Keratinocyte (primary cell): ENCODE results near the gene PRKAG2. TPM values are rescaled to one million over a fixed set of nuclear protein-coding genes. Genes with fewer than 3 reads are reported as not detected.

Source experiments
- DNase-seq: peaks from one replicate; pipeline ENCODE4 v3.0.0-alpha.2; 2011; ENCODE audit warnings: low read depth, missing footprints, low spot score
- FAIRE-seq: peaks from 2 replicates; lab custom pipeline; 2011; peaks lifted over from hg19 to GRCh38; lab: Jason Lieb, UNC
- H2AFZ ChIP-seq: 2 replicates; pipeline ENCODE4 v1.6.0; 2012; ENCODE audit warnings: low read length, control low read depth, inconsistent platforms; ENCODE audit not compliant: control insufficient read depth
- H3K27ac ChIP-seq: 2 replicates; pipeline ENCODE4 v1.5.1; 2011; ENCODE audit warnings: low read length; ENCODE audit not compliant: control insufficient read depth, insufficient read depth
- H3K27me3 ChIP-seq: 3 replicates; pipeline ENCODE4 v1.6.0; 2011; ENCODE audit warnings: low read length; ENCODE audit not compliant: control insufficient read depth, insufficient read depth; ENCODE audit errors: extremely low read depth
- H3K36me3 ChIP-seq, 2 experiments: 2 replicates in 1 of 2; 3 replicates in 1 of 2; pipeline ENCODE4 v1.5.1; 2011; ENCODE audit warnings: low read length in 2 of 2, mild to moderate bottlenecking in 1 of 2; ENCODE audit not compliant: control insufficient read depth in 2 of 2, insufficient read depth in 2 of 2; ENCODE audit errors: extremely low read depth in 1 of 2
- H3K4me1 ChIP-seq: 3 replicates; pipeline ENCODE4 v1.5.1; 2011; ENCODE audit warnings: low read length; ENCODE audit not compliant: control insufficient read depth, insufficient read depth; ENCODE audit errors: extremely low read depth
- H3K4me2 ChIP-seq: 3 replicates; pipeline ENCODE4 v1.6.0; 2011; ENCODE audit warnings: low read depth, low read length; ENCODE audit not compliant: control insufficient read depth, insufficient read depth; ENCODE audit errors: extremely low read depth
- H3K4me3 ChIP-seq, 3 experiments: fragments of 200-600 bp in 1 of 3; sonication (generic) in 1 of 3; 2 replicates in 2 of 3; 3 replicates in 1 of 3; pipeline ENCODE4 v1.5.1; 2011 to 2016; ENCODE audit warnings: low read length in 3 of 3, mild to moderate bottlenecking in 3 of 3, control low read depth in 2 of 3, inconsistent platforms in 1 of 3, low read depth in 1 of 3, mixed read lengths in 1 of 3, mixed run types in 1 of 3, moderate library complexity in 1 of 3; ENCODE audit not compliant: control insufficient read depth in 2 of 3, insufficient read depth in 2 of 3; ENCODE audit errors: extremely low read depth in 1 of 3
- H3K79me2 ChIP-seq: 2 replicates; pipeline ENCODE4 v1.6.0; 2012; ENCODE audit warnings: low read length; ENCODE audit not compliant: control insufficient read depth, insufficient read depth
- H3K9ac ChIP-seq: 3 replicates; pipeline ENCODE4 v1.6.0; 2011; ENCODE audit warnings: low read length; ENCODE audit not compliant: control insufficient read depth, insufficient read depth; ENCODE audit errors: extremely low read depth
- H3K9me1 ChIP-seq: 3 replicates; pipeline ENCODE4 v1.6.0; 2011; ENCODE audit warnings: low read length; ENCODE audit not compliant: control insufficient read depth, insufficient read depth; ENCODE audit errors: extremely low read depth
- H3K9me3 ChIP-seq: 2 replicates; pipeline ENCODE4 v1.5.1; 2012; ENCODE audit warnings: low read depth, low read length; ENCODE audit not compliant: control insufficient read depth
- H4K20me1 ChIP-seq: 3 replicates; pipeline ENCODE4 v1.6.0; 2011; ENCODE audit warnings: low read length; ENCODE audit not compliant: control insufficient read depth, insufficient read depth; ENCODE audit errors: extremely low read depth
- EZH2 ChIP-seq: IDR thresholded peaks from one replicate; pipeline ENCODE4 v1.6.1; 2012; ENCODE audit warnings: inconsistent platforms, mild to moderate bottlenecking, low read length, moderate library complexity
- dilution Hi-C: fragments of 300-500 bp; cut with MboI; formaldehyde crosslinking; loops from one replicate; pipeline ENCODE4 v1.7.0; 2020; ENCODE audit warnings: low sequenced_read_pairs; ENCODE audit not compliant: extremely low pct_ligation_motif_present
- polyA plus RNA-seq, 5 experiments: library from polyadenylated mRNA; depleted of rRNA in 3 of 5; stranded (reverse) in 3 of 5; stranded (forward) in 1 of 5; unstranded in 1 of 5; fragments of >200 nt; gene quantifications; 1 replicate in 1 of 5; 2 replicates in 3 of 5; 3 replicates in 1 of 5; pipeline versions ENCODE4 v1.2.1 to v1.2.3, GENCODE V29; 2011 to 2012; ENCODE audit warnings: missing spikeins in 2 of 5, low read depth in 1 of 5, low replicate concordance in 1 of 5
- TF ChIP-seq, protein P1 (sequence below), 3 experiments: IDR thresholded peaks in 1 of 3; conservative IDR thresholded peaks in 1 of 3; optimal IDR thresholded peaks in 1 of 3; 2 replicates in 2 of 3; 3 replicates in 1 of 3; pipeline versions ENCODE3 to v1.5.1; 2011; ENCODE audit warnings: low read length in 3 of 3, mild to moderate bottlenecking in 3 of 3, moderate library complexity in 2 of 3, control low read depth in 1 of 3, inconsistent platforms in 1 of 3; ENCODE audit not compliant: insufficient read depth in 2 of 3; ENCODE audit errors: extremely low read depth in 1 of 3

PRKAG2 gene
- polyA plus RNA-seq, 1 donor (not counting 4 experiments of a cell fraction or from before 2014, with no cell fraction given): 39.5 TPM

DNA sequence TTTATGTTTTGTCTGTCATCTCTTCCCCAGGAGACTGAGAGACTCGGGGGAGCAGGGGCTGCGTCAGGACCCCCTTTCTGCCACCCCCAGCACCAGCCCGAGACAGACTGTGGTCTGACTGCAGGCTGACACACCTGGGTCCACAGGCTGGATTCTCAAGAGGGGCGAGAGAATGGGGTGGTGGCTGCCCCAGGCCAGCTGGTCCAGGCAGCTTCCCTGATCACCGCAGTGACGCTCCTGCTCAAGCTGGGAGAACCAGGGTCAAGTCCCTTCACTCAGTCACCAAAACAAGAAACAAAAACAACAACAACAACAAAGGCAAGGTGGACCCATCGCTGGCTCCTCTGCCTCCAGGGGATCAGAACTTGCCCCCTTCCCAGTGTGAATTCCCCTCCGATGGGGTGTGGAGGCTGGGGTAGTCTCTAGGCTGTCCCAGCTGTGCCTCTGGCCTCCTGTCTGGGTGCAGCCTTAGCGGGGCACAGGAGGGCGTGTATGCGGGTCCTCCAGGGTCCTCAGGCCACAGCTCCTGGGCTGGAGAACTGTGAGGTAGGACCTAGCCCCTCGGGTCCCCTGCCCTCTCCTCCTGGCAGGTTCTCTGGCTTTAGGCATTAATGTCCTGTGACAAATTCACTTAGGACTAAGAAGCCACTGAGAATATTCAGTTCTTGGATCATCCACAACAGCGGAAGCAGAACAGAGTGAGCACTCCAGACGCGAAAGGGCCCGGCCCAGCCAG, 40.6 kb downstream of the PRKAG2 start:
- Histone ChIP-seq H3K27ac (no peak overlapping the region), H3K4me2 (no peak overlapping the region), H3K36me3 (no peaks in the 10 kb centered on the region), H3K79me2 (no peaks in the 10 kb centered on the region), H3K4me1 (no peaks in the 10 kb centered on the region), H3K27me3 (no peaks in the 10 kb centered on the region), H2AFZ (no peak overlapping the region), H3K9me1 (no peaks in the 10 kb centered on the region), H3K9ac (no peak overlapping the region), H4K20me1 (no peaks in the 10 kb centered on the region), H3K4me3 (no peak overlapping the region), H3K9me3 (no peaks in the 10 kb centered on the region)
- TF ChIP-seq, protein P1, sequence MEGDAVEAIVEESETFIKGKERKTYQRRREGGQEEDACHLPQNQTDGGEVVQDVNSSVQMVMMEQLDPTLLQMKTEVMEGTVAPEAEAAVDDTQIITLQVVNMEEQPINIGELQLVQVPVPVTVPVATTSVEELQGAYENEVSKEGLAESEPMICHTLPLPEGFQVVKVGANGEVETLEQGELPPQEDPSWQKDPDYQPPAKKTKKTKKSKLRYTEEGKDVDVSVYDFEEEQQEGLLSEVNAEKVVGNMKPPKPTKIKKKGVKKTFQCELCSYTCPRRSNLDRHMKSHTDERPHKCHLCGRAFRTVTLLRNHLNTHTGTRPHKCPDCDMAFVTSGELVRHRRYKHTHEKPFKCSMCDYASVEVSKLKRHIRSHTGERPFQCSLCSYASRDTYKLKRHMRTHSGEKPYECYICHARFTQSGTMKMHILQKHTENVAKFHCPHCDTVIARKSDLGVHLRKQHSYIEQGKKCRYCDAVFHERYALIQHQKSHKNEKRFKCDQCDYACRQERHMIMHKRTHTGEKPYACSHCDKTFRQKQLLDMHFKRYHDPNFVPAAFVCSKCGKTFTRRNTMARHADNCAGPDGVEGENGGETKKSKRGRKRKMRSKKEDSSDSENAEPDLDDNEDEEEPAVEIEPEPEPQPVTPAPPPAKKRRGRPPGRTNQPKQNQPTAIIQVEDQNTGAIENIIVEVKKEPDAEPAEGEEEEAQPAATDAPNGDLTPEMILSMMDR (optimal IDR thresholded peaks at IDR 0.05 in 1 of 3, IDR thresholded peaks at IDR 0.05 in 1 of 3, conservative IDR thresholded peaks at IDR 0.05 in 1 of 3; ENCODE audit: extremely low read depth in 1 of 3, insufficient read depth in 2 of 3, low read length in 3 of 3): no peak
- no peak for TF ChIP-seq EZH2
- dilution Hi-C loops: no loop called here
- no peak for FAIRE-seq
- DNase-seq: no peak

DNA sequence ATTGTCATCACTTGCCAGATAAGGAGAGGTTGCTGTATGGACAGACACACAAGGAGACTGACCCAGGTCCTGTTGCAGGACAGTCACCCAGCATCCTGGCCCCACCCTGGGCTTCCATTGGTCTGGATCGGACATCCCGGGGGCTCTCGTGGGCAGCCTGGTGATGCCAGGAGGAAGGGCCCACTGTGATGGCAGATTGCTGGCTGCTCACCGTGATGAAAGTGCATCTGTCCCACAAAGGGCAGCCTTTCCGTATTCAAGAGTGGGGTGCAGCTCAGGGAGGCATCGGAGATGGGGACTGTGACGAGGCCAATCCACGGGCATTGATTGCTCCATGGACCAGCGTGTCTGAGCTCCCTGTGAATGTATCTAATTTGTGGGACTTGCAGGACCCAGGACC, 41.3 kb downstream of the PRKAG2 start:
- dilution Hi-C loops: no loop called here
- FAIRE-seq (no peak), DNase-seq (no peak)
- no peaks in the 10 kb centered on the region for H3K4me1 ChIP-seq
- no peak overlapping the region for H3K9ac ChIP-seq
- H3K9me3 ChIP-seq: no peaks in the 10 kb centered on the region
- no peaks in the 10 kb centered on the region for H3K79me2 ChIP-seq
- no peaks in the 10 kb centered on the region for H4K20me1 ChIP-seq
- H3K27ac ChIP-seq: no peak overlapping the region
- no peaks in the 10 kb centered on the region for H3K27me3 ChIP-seq
- no peaks in the 10 kb centered on the region for H3K36me3 ChIP-seq
- no peak overlapping the region for H3K4me3 ChIP-seq
- no peak overlapping the region for H3K4me2 ChIP-seq
- no peak overlapping the region for H2AFZ ChIP-seq
- no peaks in the 10 kb centered on the region for H3K9me1 ChIP-seq
- TF ChIP-seq, protein P1 (optimal IDR thresholded peaks at IDR 0.05 in 1 of 3, IDR thresholded peaks at IDR 0.05 in 1 of 3, conservative IDR thresholded peaks at IDR 0.05 in 1 of 3; ENCODE audit: extremely low read depth in 1 of 3, insufficient read depth in 2 of 3, low read length in 3 of 3): no peak
- TF ChIP-seq EZH2: no peak
